ENCODE data around the gene SLC39A8. TPM values are rescaled to one million over a fixed set of nuclear protein-coding genes. Genes with fewer than 3 reads are reported as not detected.

Gene SLC39A8
- 5.9 to 11.7 TPM (median 11.5 TPM) in 5 replicates for total RNA-seq (2022; extraction: Qiagen RNA extraction; ENCODE audit: low read depth)

DNA sequence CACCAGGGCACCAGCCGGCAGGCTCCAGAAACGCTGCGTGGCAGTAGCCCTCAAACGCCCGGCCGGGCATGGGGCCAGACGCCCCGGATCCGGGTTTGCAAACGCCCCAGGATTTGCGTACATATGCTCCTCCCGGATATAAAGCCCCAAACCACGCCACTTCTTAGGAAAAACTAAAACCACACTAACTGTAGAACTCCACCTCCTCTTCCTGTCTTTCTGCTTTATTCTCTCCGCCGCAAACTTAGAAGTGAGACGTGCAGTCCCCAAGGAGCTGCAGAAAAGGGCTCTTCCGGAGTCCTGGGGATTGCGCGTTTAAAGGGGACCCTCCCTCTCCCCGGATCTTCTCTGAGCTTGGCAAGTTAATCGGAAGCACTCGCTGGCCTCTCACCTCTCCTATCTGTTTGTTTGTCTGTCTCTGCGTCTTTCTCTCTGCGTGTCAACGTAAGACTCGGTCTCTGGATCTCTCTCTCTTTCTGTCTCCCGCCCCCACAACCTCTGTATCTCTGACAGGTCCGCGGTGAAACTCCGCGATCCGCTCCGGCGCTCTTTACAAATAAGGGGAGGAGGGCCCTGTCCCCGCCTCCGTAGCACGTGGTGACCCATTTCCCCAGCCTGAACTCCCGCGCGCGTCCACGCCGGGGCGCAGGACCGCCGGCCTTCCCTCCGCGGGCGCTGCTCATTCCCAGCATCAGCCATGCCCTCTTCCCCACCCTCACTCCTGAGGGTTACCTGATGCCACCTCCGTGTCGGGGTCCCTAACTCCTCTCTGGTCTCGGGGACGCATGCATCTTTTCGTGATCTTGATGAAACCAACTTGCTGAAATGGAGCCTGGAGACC lies at the start of gene SLC39A8:
Gene SLC39A8 (minus strand): TSS at position 529 of the 841 bp plus-strand sequence. CDS start 820 bp downstream, outside the sequence.

Other genes with a start within 250 kb of the SLC39A8 start
- gene NFKB1, start 155.9 kb upstream of the SLC39A8 start, total RNA-seq (2022; extraction: Qiagen RNA extraction; ENCODE audit: low read depth) = 20.8 to 24.3 TPM (median 23.1 TPM) in 5 replicates

Measured in A549 treated with RU486 at 1 μM for 4 hours (cell line).